Hepatocyte (in vitro differentiated cells): Measurements from ENCODE around the gene CTNNA1. TPM values are rescaled to one million over a fixed set of nuclear protein-coding genes. Genes with fewer than 3 reads are reported as not detected.

ENCODE experiments used
- DNase-seq: peaks from one replicate; pipeline ENCODE4 v3.0.0-alpha.2; 2016; ENCODE audit warnings: low spot score
- H2AFZ ChIP-seq: fragments of 200-600 bp; sonication (generic); 2 replicates; pipeline ENCODE4 v1.6.0; 2016; ENCODE audit warnings: antibody characterized with exemption, mild to moderate bottlenecking
- H3K27ac ChIP-seq: fragments of 200-600 bp; sonication (generic); 2 replicates; pipeline ENCODE4 v1.5.1; 2016; ENCODE audit warnings: mild to moderate bottlenecking
- H3K27me3 ChIP-seq: fragments of 200-600 bp; sonication (generic); 2 replicates; pipeline ENCODE4 v1.6.1; 2016
- H3K36me3 ChIP-seq: fragments of 200-600 bp; sonication (generic); replicated peaks from 2 replicates; pipeline ENCODE4 v1.5.1; 2016; ENCODE audit warnings: low read depth; ENCODE audit not compliant: insufficient read depth
- H3K4me1 ChIP-seq: fragments of 200-600 bp; sonication (generic); 2 replicates; pipeline ENCODE4 v1.5.1; 2016; ENCODE audit warnings: mild to moderate bottlenecking, moderate library complexity; ENCODE audit not compliant: insufficient read depth
- H3K4me2 ChIP-seq: fragments of 200-600 bp; sonication (generic); 2 replicates; pipeline ENCODE4 v1.6.0; 2016
- H3K4me3 ChIP-seq: fragments of 200-600 bp; sonication (generic); 2 replicates; pipeline ENCODE4 v1.5.1; 2016; ENCODE audit warnings: mild to moderate bottlenecking
- H3K79me2 ChIP-seq: fragments of 200-600 bp; sonication (generic); 2 replicates; pipeline ENCODE4 v1.6.0; 2017; ENCODE audit warnings: mild to moderate bottlenecking
- H3K9me2 ChIP-seq: fragments of 200-600 bp; sonication (generic); replicated peaks from 2 replicates; pipeline ENCODE4 v1.6.0; 2017; ENCODE audit warnings: mild to moderate bottlenecking; ENCODE audit not compliant: insufficient read depth
- H3K9me3 ChIP-seq: fragments of 200-600 bp; sonication (generic); 2 replicates; pipeline ENCODE4 v1.5.1; 2016; ENCODE audit warnings: low read depth, mild to moderate bottlenecking
- H4K20me1 ChIP-seq: fragments of 200-600 bp; sonication (generic); 2 replicates; pipeline ENCODE4 v1.6.0; 2016; ENCODE audit warnings: mild to moderate bottlenecking; ENCODE audit not compliant: insufficient read depth, poor library complexity, severe bottlenecking
- EZH2 ChIP-seq: fragments of 200-600 bp; sonication (generic); IDR thresholded peaks from 2 replicates; pipeline ENCODE4 v1.6.1; 2016; ENCODE audit warnings: antibody characterized with exemption, mild to moderate bottlenecking, borderline replicate concordance
- EZH2phosphoT487 ChIP-seq: fragments of 200-600 bp; sonication (generic); IDR thresholded peaks from one replicate; pipeline ENCODE4 v1.6.1; 2018; ENCODE audit warnings: antibody characterized with exemption, mild to moderate bottlenecking, low read depth, moderate library complexity; ENCODE audit not compliant: unreplicated experiment, severe bottlenecking
- WGBS: methylation state at CpG from one replicate; pipeline ENCODE4 v1.1.6; 2016; ENCODE audit warnings: low lambda C conversion rate; ENCODE audit errors: missing lambda C conversion rate; 5-methylcytosine and 5-hydroxymethylcytosine counted together
- polyA plus RNA-seq: library from polyadenylated mRNA; unstranded; fragments of >200 nt; fragmentation: Nextera tagmentation; extraction: Ambion mirVana; gene quantifications from 2 replicates; pipeline ENCODE4 v1.2.1, GENCODE V29; 2016
- total RNA-seq: library from RNA; depleted of rRNA; stranded (reverse); fragments of >200 nt; gene quantifications from 2 replicates; pipeline ENCODE4 v1.2.3, GENCODE V29; 2014
- TF ChIP-seq, protein P1 (sequence below): fragments of 200-600 bp; sonication (generic); IDR thresholded peaks from 2 replicates; pipeline ENCODE4 v1.5.1; 2016; ENCODE audit warnings: antibody characterized with exemption, mild to moderate bottlenecking; ENCODE audit not compliant: poor library complexity

Gene CTNNA1
- total and polyA plus RNA-seq, 2 experiments from 2014 or later: 152 to 349 TPM

GRCh38 chr5:138927979-138928378 is 174.8 kb downstream of the CTNNA1 start:
- Histone ChIP-seq H3K27ac (no peak overlapping the region), H3K27me3 (no peaks in the 10 kb centered on the region), H3K36me3 (no peaks in the 10 kb centered on the region), H2AFZ (no peak overlapping the region), H3K4me2 (no peak overlapping the region), H3K4me3 (no peak overlapping the region), H3K79me2 (peaks cover 12% of the 10 kb centered on the region), H3K4me1 (peaks cover 3% of the 10 kb centered on the region), H3K9me3 (no peaks in the 10 kb centered on the region), H3K9me2 (no peaks in the 10 kb centered on the region), H4K20me1 (peaks cover 22% of the 10 kb centered on the region)
- DNase-seq: peak; percentile 58
- 76% methylated on average over 7 of the region's 7 CpGs for WGBS
- TF ChIP-seq, protein P1, sequence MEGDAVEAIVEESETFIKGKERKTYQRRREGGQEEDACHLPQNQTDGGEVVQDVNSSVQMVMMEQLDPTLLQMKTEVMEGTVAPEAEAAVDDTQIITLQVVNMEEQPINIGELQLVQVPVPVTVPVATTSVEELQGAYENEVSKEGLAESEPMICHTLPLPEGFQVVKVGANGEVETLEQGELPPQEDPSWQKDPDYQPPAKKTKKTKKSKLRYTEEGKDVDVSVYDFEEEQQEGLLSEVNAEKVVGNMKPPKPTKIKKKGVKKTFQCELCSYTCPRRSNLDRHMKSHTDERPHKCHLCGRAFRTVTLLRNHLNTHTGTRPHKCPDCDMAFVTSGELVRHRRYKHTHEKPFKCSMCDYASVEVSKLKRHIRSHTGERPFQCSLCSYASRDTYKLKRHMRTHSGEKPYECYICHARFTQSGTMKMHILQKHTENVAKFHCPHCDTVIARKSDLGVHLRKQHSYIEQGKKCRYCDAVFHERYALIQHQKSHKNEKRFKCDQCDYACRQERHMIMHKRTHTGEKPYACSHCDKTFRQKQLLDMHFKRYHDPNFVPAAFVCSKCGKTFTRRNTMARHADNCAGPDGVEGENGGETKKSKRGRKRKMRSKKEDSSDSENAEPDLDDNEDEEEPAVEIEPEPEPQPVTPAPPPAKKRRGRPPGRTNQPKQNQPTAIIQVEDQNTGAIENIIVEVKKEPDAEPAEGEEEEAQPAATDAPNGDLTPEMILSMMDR: no peak
- TF ChIP-seq EZH2 (no peak), EZH2phosphoT487 (no peak)

DNA sequence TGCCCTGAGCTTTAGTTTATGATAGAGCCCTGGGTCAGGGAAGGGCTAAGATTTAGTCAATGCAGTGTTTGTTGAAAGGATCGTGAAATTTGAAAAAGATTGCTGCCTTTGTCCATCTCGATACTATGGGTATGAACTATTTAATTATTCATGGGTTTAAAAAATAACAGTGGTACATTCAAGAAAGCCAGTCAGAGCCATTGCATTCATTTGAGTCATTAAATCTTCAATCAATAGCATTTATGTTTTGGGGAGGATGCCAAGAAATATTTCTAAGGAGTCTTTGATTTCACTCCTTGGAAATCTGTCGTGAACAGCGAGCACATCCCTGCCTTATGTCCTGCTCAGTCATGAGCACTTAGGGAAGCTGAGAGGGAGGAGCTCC is 176.3 kb downstream of the CTNNA1 start:
- no peak for DNase-seq

GRCh38 chr5:138930371-138931097 is 177.3 kb downstream of the CTNNA1 start:
- H3K79me2 ChIP-seq: peaks cover 4% of the 10 kb centered on the region
- TF ChIP-seq EZH2phosphoT487 (no peak), EZH2 (no peak)
- TF ChIP-seq, protein P1: no peak
- 91% methylated on average over 10 of the region's 10 CpGs for WGBS
- H3K9me2 ChIP-seq: no peaks in the 10 kb centered on the region
- H2AFZ ChIP-seq: no peak overlapping the region
- no peaks in the 10 kb centered on the region for H3K36me3 ChIP-seq
- no peak overlapping the region for H3K4me2 ChIP-seq
- H3K4me1 ChIP-seq: peaks cover 3% of the 10 kb centered on the region
- H3K27me3 ChIP-seq: no peaks in the 10 kb centered on the region
- H3K9me3 ChIP-seq: no peaks in the 10 kb centered on the region
- no peak overlapping the region for H3K4me3 ChIP-seq
- no peak overlapping the region for H3K27ac ChIP-seq
- peaks cover 16% of the 10 kb centered on the region for H4K20me1 ChIP-seq
- no peak for DNase-seq

More for the DNA sequence above, 176.3 kb downstream of the CTNNA1 start:
- Histone ChIP-seq H3K79me2 (peaks cover 12% of the 10 kb centered on the region), H2AFZ (no peak overlapping the region), H3K4me1 (peaks cover 3% of the 10 kb centered on the region), H3K36me3 (no peaks in the 10 kb centered on the region), H3K9me2 (no peaks in the 10 kb centered on the region), H3K9me3 (no peaks in the 10 kb centered on the region), H3K27me3 (no peaks in the 10 kb centered on the region), H3K27ac (no peak overlapping the region), H3K4me3 (no peak overlapping the region), H3K4me2 (no peak overlapping the region), H4K20me1 (peaks cover 16% of the 10 kb centered on the region)
- no peak for TF ChIP-seq EZH2phosphoT487
- TF ChIP-seq, protein P1: no peak
- no peak for TF ChIP-seq EZH2
- 99% methylated on average over 4 of the region's 4 CpGs for WGBS
